ENCODE results near the gene DCXR.

The DCXR gene

DNA sequence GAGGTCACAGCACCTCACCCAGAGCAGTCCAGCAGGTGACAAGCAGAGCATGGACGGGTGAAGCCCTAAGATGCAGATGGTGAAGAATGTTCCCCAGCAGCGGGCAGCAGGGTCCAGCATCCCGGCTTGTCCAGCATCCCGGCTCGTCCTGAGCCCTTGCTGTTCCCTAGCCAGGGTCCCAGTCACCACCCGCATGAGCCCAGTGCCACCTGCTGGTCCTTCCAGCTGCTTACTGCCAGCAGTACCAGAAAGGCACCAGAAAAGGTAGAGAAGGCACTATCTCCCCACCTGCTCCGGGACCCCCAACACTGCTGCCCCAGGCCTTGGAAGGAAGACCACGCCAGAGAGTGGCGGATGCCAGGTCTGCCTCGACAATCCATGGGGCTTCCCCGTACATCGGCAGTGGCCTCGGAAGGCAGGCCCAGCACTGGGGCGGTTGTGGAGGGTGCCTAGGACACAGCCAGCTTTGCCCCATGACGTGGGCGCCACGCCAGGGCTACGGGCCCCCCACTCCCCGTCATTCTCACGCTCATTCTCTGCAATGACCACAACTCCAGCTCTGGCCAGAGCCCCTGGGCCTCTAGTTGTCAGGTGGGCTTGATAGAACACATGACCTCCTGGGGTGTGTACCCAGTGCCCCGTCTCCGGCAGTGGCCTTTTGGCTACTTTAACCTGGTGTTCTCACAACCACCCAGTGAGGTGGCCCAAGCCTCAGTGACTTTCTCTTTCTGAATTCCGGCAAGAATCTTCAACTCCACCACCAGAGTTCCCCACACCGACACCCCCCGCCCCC, 16.2 kb downstream of the DCXR start:
- peak; percentile 58 to 65 for DNase-seq

DNA sequence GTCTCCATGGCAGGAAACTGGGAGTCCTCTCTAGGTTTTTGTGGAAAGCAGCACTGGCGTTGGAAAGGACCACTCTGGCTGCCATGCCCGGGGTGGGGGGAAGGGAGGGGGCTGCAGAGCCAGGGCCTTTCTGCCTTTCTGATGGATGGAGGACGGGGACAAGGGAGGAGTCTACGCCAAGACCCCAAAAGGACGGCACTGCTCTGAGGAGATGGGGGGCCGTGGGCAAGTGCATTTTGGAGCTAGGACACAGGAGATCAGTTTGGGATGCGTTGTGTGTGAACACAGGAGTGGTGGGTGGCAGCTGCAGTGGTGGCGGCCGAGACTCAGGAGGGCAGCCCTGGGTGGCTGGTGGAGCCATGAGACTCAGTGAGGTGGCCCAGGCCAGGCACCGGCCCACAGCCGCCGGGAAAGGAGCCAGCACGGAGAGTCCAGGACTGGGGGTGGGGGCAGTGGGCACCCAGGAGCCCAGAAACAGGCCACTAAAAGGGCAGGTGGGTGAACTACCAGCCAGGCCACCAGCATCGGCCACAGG, 16.9 kb downstream of the DCXR start:
- no peak for DNase-seq

DNA sequence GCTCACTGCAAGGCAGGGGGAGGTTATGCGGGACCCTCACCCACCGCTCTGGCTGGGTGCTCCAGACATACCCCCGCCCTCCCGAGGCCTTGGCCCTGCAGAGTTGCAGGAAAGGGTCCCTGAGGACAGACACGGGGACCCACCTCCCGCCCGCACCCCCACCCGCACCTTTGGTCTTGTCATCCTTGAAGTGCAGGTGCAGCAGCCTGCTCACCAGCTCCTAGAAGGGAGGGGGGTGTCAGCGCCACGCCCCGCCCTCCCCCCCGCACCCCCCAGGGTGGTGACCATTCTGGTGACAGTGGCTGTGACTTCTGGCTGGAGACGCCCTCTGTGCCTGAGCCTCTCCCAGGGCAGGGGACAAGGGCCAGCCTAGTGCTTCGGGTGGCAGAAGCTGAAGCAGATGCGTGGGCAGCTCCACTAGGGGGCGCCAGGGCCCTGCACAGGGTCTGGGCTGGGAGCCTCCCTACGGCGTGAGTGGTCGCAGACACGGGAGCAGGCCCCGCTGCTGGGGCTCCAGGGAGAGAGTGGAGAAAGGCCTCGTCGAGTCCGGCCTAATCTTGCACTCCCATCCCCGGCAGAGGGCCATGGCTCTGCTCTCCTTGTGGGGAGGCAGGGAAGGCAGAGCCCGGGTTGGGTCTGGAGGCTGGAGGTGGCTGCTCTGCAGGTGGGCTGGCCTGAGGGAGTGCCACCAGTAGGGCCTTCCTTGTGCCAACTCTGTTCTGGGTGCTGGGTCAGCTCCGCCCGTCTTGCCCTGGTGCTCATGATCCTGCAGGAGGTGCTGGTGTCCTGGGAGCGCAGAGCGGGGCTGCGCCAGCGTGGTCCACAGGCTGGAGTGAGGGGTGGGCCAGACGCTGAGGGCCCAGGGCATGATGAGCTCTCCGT, 17.6 kb downstream of the DCXR start:
- peak; percentile 43 to 49 for DNase-seq

DNA sequence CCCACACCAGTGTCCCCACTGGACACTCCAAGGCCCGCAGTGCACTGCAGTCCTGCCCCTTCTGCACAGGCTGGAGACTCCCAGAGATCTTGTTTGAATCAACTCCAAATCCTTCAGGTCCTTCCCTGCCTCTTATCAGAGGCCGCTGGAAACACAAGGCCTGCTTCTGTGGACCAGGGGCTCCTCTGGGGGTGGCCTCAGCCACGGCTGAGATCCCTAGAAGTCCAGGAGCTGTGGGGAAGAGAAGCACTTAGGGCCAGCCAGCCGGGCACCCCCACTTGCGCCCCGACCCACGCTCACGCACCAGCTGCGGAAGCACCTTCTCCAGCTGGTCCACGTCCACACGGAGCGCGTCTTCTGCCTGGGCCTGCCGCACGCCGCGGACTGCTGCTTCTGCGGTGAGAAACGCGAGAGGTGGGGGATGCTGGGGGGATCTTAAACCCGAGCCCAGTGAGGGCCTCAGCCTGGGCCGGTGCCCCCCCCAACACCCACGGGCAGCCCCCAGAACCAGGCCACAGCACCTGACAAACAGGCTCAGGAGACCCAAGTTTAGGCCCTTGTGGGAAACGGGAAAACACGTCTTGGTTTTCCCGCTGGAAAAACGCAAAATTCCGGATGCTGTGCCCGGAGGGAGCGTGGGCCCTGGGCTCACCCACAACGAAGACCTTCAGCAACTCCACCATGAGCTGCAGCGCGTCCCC, 18.4 kb downstream of the DCXR start:
- DNase-seq, result no peak

DNA sequence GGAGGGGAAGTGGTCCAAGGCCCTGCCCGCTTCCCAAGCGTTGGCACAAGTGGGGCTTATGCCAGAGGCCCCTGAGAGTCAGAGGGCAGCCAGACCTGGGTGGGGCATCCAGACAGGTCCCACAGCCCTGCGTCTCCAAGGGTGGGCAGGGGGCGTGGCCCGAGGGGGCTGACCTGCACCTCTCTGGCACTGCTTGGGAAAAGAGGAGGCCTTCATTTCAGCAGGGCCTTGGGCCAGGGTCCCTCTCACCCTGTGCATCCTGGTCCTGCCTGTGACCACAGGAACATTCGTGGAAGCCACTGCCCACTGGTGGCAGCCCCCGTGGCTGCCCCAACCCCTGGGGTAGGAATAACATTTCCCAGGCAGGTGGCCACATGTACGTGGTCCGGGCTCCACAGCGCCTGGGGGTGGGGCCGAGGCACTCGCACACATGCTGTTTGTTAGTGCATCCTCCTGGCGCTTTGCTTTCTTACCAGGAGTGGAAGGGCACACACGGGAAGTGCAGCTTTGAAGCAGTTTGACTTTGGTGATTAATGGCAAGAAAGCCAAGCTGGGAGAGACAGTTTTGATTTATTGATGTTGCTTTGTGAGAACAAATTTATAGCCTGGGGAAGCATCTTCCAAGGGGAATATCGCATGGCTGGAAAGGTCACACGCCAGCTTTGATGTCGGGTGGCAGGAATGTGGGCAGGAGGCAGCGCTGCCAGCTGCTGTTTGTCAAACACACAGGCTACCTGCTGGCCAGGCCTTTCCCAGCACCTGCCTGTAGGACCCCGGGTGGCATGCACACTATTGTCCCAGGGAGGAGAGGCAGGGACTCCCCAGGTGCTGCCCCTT, 19.1 kb downstream of the DCXR start:
- DNase-seq, result no peak

DNA sequence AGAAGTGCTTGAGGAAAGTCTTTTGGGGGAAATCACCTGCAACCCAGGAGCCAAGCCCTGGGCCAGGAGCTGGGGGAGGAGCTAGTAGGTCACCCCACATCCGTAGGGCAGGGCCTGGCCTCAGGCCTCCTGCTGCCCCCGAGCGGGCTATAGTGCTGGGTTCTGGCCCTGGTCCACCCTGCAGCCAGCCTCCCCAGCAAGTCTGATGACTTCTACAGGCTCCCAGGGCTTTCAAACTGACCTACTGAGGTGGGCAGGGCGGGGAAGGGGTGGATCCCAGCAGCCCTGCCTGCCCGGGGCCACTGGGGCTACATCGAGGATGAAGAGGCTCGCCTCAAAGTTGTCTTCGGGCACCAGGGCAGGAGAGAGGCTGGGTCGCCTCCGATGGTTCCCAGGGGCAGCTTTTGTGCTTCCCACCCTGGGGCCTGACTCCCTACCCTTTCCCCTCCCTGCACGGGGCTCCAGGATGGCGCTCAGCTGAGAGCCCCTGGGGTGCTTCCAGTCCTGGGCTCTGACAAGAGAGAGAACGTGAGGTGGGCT, 19.8 kb downstream of the DCXR start:
- DNase-seq, result no peak

DNA sequence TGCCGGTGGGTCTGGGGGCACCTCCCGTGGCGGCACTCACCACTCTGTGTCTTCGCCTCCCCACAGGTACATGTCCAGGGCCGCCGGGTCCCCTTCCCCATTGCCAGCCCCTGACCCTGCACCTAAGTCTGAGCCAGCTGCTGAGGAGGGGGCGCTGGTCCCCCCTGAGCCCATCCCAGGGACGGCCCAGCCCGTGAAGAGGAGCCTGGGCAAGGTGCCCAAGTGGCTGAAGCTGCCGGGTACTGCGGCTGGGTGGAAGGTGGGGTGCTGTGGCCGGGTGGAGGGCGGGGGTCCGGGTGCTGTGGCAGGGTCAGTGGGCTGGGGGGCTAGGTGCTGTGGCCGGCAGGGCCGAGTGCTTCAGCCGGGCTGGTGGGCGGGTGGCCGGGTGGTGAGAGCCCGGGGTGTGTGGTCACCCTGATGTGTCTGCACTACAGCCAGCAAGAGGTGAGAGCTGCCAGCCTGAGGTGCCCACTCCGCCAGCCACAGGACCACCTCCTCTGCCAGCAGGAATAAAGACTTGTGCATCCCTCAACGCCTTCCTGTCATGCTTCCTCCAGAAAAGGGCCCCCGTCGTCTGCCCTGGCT, 20.5 kb downstream of the DCXR start:
- DNase-seq, result no peak

DNA sequence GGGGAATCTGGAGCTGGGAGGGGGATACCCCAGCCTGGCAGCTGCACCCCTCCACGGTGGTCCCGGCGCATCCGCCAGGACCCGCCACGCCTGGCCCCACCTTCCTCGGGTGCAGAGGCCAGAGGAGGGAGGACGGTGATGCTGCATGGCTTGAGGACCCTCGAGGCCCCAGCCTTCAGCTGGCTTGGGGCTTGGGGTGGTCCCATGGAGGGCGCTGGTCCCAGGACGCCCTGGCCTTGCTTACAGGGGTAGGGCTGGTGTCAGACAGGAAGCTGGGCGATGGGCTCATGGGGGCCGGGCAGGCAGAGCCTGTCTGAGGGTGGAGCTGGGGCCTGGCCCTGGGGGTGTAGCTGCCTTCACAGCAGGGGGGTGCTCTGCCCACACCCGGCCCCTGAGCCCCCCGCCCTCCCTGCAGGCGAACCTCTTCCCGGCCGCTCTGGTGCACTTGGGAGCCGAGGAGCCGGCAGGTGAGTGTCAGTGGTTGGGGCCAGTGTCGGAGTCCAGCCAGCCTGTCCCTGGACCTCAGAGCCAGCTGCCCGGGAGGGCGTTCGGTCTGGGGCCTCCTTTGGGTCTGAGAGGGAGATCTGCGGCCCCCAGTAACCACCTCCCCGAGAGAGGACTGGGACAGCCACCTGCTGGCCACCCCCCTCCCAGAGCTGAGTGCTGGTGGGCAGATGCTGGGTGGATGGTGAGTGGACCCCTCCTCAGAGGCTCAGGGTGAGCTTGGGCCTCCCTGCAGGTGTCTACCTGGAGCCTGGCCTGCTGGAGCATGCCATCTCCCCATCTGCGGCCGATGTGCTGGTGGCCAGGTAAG, 21.2 kb downstream of the DCXR start:
- DNase-seq, result no peak

DNA sequence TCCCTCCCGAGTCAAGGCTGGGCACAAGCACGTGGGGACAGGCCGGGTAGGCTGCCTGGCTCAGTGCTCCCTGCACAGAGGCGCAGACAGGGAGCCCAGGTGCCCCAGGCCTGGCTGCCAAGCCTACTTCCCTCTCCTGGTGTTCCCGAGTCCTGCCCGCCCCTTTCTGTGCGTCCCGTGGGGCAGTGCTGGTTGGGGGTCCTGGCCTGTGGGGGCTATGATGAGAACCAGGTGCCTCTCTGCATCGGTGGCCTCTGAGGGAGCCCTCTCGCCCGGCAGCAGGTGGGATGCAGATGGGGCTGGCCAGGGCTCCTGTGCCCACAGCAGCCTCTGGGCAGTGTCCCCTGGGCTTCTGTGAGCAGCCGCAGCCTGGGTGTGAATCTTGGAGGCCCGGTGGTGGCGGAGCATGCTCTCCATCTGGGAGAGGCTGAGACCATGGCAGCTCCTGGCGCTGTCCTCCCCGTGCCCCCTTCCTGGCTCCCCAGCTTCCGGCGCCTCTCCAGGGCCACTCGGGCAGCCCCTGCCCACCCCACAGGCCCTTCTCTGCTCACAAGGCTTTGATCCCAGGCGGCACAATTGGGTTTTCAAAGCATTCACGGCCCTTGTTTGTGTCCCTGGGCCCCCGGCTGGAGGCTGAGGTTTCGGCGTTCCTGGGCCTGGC, 22.1 kb downstream of the DCXR start:
- no peak for DNase-seq

DNA sequence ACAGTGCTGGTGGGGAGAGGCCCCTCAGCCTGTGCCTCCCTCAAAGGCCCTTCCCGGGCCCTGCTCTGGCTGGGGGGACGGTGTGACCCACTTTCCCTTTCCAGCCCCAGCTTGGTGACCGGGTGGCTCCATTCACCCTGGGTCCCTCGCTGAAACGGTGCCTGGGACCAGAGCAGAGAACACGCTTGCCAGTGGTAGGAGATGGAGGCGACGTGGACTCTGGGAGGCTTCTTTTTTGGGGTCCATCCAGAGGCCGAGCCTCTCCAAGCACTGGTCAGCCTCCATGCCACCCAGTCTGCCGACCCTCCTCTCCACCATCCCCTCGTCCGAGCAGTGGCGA, 22.6 kb downstream of the DCXR start:
- no peak for DNase-seq

DNA sequence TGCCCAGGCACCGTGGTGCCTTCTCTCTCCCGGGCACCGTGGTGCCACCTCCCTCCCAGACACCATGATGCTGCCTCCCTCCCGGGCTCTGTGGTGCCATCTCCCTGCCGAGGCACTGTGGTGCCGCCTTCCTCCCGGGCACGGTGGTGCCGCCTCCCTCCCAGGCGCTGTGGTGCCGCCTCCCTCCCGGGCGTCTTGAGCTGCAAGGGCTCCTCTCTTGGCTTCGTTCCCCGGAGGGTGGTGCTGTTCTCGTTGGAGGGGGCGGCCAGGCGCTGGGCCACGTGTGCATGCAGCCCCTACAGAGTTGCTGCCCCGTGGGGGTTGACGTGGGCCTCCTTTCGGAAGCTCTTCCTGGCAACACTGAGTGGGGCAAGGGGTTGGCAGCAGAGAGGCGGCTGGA, 23.1 kb downstream of the DCXR start:
- DNase-seq, result no peak

DNA sequence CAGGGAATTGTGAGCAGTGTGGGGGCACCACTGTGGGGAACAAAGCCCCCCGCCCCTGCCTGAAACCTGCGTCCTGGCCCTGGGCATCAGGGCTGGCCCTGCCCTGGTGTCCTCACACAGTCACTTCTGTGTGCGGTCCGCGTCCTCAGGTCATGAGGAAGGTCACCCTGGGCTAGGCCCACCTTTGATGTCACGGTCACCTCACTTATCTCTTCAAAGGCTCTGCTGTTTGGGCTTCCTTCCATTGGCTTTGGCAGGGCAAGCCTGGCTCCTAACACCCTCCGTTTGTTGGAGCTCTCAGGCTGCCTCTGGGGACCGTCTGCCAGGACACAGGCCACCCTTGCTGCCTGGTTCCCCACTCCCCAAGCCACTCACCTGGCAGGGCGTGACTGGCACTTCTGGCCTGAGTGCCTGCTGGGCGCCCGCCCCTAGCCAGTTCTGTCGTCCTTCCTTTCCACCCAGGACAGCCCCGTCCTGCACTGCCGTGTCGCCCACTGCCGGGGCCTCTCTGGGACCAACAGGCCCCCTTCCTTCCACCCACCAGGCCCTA, 23.6 kb downstream of the DCXR start:
- no peak for DNase-seq

DNA sequence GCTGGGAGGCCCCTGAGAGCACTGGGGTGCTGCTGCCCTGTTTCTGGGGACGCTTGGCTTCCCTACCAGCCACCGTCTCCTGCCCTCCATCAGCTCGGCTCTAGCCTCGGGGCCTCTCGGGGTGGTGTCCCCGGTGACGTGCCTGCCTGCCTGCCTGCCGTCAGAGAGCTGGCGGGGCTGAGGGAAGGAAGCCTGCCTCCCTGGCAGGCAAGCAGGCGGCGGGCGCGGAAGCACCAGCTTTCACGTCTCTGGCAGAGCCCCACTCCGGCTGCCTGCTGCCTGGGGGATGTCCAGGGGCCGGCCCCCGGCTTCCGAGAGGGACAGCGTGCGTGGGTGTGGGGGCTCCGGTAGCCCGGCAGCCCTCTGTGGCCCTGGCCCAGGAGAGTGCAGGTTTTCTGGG, 24.2 kb downstream of the DCXR start:
- DNase-seq, result no peak

DNA sequence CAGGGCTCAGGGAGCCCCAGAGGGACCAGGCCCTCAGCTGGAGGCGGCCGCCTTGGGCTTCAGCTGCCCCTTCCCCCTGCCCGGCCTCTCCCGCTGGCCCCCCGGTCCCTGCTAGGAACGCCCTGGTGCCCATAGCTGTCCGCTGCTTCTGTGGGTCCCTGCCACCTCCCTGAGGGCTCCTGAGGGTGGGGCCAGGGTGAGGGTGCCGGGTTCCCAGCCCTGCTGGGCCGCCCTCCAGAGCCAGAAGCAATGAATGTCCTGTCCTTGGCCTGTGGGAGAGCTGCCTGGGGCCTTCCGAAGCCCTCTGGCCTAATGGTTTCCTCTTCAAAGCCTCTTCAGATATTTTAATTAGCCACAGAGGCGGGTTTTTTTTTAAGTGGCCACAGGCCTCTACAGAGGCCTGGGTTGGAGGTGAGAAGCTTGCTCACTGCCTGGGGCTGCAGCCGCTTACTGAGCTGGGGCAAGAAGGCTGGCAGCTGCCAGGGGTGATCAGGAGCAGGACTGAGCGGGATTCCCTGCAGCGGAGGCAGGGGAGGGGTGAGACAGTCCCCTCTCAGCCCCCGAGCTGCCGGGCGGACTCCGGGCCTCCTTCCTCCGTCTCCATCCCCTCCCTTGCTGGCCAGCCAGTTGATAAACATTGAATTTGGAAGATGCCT, 24.7 kb downstream of the DCXR start:
- DNase-seq, result no peak

DNA sequence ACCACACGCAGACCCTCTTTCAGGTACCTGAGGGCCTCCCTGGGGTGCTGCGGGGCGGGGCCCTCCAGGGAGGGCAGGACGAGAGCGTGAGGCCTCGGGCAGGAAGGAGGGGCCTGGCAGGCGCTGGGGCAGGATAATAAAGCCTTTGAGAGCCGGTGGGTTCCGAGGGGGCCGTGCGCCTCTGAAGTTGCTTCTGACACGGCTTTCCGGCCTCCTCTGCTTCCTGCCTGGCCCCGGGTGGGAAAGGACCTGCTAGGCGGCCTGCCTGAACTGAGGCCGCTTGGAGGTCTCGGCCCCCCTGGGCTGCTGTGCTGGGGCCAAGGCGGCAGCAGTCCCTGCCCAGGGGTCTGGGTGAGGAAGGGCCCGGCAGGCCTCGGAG, 25.2 kb downstream of the DCXR start:
- no peak for DNase-seq

DNA sequence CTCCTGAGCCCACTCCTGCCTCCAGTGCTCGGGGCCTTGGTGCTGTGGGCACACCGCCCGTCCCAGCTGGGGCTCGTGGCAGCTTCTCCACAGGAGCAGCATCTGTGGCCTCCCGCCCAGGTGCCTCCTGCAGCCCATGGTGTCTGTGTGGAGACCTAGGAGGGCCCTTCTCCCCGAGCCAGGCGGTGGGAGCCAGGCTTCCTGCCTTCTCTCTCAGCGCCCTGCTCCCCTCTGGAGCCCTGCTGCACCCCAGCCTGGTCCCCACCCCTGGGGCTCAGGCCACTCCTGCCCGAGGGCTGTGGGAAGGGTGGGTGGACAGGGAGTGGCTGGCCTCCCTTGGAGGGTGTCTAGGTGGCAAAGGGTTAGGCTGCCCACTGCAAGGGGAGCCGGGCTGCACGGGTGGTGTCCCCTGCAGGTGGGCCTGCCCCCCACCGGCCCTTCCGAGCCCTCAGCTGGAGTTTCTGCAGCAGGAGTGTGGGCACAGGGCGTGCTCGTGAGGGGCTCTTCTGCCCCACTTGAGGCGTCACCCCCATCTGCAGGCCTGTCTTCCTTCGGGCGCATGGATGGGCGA, 25.8 kb downstream of the DCXR start:
- no peak for DNase-seq

DNA sequence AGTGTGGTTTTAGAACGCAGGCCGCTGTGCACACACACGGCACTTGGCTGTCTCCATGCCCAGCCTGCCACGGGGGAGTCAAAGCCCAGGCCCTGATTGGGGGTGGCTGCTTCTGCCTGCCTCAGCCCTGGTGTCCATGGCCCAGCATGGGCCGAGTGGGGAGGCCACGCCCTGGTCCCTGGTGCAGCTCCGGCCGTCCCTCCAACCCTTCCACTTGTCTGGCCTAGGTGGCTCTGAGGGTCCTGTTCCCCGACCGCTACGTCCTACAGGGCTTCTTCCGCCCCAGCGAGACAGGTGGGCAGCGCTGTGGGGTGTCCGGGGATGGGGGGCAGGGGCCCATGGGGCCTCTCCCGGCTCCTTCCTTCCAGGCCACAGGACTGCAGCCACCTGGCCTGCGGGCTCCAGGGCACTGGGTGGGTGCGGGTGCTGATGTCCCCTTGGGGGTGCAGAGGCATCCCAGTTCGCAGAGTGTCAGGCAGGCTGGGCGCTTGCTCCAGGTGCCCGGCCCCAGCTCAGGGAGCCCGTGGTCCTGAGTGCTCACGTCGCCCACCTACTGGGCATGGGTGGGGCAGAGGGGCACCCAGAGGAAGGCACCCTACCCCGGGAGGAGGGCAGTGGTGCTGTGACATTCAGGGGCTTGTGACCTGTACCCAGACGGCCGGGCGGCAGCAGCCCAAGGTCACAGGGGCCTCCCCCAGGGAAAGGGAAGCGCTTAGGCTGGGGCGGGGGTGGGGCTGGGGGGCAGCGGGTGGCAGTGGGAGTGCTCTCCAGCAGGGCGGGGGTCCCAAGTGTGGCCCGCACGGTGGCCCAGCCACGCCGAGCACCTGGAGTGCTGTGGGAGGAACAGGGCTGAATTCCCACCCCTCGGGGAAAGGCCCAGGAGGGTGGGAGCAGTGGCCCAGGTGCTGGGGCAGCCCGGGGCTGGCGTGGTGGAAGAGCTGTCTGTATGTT, 26.6 kb downstream of the DCXR start:
- no peak for DNase-seq

DNA sequence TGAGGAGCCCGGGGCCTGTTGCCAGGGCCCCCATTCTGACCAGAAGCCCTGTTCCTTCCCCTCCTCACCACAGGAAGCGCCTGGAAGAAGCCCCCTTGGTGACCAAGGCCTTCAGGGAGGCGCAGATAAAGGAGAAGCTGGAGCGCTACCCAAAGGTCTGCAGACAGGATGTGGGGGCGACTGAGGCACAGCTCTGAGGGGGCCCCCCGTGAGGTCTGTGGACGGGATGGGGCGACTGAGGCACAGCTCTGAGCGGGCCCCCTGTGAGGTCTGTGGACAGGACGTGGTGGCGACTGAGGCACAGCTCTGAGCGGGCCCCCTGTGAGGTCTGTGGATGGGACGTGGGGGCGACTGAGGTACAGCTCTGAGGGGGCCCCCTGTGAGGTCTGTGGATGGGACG, 28.1 kb downstream of the DCXR start:
- no peak for DNase-seq

Measured in activated CD4-positive, alpha-beta T cell treated with anti-CD3 and anti-CD28 coated beads, Interleukin-2, amount 50 U/mL, for 4 hours (primary cell).